ENCODE measurements around the gene RELN.

The RELN gene

GRCh38 chr7:103651593-103652377 is 337.7 kb downstream of the RELN start:
- in situ Hi-C loops (cut with HindIII; ENCODE audit: low sequenced_read_pairs) = no loop called here

DNA sequence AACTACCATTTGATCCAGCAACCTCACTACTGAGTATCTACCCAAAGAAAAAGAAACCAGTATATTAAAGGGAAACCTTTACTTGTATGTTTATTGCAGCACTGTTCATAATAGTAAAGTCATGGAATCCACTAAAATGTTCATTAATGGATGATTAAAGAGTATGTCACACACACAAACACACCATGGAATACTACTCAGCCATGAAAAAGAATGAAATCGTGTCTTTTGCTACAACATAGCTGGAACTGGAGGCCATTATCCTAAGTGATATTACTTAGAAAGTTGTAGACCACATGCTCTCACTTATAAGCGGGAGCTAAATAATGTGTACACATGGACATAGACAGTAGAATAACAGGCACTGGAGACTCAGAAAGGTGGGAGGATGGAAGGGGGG is 340.4 kb downstream of the RELN start:
- in situ Hi-C loops (cut with HindIII; ENCODE audit: low sequenced_read_pairs) = no loop called here

- in situ Hi-C loops (cut with HindIII; ENCODE audit: low sequenced_read_pairs) = no loop called here
Measured at GRCh38 chr7:103648135-103648534, 341.3 kb downstream of the RELN start.

- in situ Hi-C loops (cut with HindIII; ENCODE audit: low sequenced_read_pairs) = no loop called here
Measured at GRCh38 chr7:103644319-103644718, 345.1 kb downstream of the RELN start.

GRCh38 chr7:103640031-103640779 is 349.3 kb downstream of the RELN start:
- in situ Hi-C loops (cut with HindIII; ENCODE audit: low sequenced_read_pairs) = no loop called here

- in situ Hi-C loops (cut with HindIII; ENCODE audit: low sequenced_read_pairs) = no loop called here
Measured at GRCh38 chr7:103637726-103638125, 351.7 kb downstream of the RELN start.

DNA sequence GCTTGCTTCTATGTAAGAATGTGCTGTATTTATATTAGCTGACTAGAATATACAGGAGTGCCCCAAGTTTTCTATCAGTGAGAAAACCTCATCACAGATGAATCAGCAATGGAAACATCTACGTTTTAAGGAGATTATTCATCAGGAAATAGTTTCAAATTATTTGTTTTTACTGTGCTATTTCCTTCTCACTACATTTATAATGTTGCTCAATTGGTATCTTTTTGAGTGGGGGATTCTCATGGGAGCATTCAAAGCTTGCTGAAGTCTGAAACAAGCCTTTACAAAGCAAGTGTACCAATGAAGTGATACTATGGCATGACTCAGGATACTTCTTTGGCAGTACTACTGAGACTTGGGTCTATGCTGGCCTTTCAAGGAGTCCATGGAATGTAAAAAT is 352.4 kb downstream of the RELN start:
- in situ Hi-C loops (cut with HindIII; ENCODE audit: low sequenced_read_pairs) = no loop called here

GRCh38 chr7:103636153-103636552 is 353.3 kb downstream of the RELN start:
- in situ Hi-C loops (cut with HindIII; ENCODE audit: low sequenced_read_pairs) = no loop called here

- in situ Hi-C loops (cut with HindIII; ENCODE audit: low sequenced_read_pairs) = no loop called here
Measured at GRCh38 chr7:103632972-103633371, 356.5 kb downstream of the RELN start.

DNA sequence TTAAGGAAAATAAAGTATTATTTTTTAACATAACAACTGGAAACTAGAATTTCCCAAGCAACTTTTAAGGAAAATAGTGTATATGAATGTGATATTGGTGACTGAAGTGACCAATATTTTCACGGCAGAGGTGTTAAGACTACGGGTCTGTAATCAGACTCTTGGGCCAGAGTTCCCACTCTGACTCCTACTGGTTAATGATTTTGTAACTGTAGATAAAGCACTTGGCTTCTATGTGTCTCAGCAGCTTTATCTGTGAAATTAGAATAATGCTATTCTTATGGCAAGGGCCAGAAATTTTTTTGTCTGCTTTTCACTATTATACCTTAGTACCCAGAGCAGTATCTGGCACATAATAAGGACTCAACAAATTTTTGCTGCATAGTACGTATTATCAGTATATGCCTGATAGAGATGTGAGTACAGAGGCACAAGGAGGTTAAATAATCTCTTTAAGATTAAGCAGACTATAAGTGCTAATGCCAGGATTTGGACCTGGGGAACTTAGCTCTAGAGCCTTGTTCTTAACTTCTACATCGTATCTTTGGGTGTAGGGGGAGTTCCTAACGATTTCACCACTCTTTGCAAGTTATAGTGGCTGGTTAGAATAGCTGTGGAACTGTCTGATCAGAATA is 357.3 kb downstream of the RELN start:
- in situ Hi-C loops (cut with HindIII; ENCODE audit: low sequenced_read_pairs) = no loop called here

- in situ Hi-C loops (cut with HindIII; ENCODE audit: low sequenced_read_pairs) = no loop called here
Measured at GRCh38 chr7:103630318-103630717, 359.1 kb downstream of the RELN start.

DNA sequence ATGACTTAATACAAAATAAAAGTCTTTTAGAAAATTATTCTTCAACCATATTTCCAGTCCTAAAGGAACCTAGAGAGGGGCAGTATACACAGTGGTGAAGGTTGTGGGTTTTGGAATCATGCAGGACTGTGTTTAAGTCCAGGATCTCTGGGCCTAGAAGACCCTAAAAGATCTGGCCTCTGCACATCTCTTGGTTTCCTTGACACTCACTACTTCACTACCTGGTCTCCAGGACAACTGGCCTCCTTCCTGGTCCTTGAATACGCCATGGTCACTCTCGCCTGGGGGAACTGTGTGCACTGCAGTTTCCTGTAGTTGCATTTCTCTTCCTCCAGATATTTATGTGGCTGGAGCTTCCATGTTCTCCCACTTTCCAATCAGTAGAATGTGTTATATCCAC is 360.7 kb downstream of the RELN start:
- in situ Hi-C loops (cut with HindIII; ENCODE audit: low sequenced_read_pairs) = no loop called here

DNA sequence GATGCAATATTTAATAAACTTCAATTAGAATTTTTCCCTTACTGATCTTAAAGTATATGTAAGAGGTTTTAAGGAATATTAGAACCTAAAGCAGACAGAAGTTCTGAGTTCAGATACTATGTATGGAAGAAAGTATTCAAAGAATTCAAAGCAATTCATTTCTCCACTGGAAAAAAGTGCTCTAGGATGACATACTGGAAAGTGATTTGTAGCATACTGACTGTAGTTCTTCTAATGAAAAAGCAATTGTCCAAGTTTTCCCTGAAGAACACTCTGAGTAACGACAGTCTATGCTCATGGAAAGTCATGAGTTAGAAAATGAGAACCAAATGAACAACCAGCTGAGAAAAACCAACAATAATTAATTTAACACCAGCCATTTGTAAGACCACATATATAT is 362.7 kb downstream of the RELN start:
- in situ Hi-C loops (cut with HindIII; ENCODE audit: low sequenced_read_pairs) = no loop called here

GRCh38 chr7:103622274-103622673 is 367.2 kb downstream of the RELN start:
- in situ Hi-C loops (cut with HindIII; ENCODE audit: low sequenced_read_pairs) = no loop called here

DNA sequence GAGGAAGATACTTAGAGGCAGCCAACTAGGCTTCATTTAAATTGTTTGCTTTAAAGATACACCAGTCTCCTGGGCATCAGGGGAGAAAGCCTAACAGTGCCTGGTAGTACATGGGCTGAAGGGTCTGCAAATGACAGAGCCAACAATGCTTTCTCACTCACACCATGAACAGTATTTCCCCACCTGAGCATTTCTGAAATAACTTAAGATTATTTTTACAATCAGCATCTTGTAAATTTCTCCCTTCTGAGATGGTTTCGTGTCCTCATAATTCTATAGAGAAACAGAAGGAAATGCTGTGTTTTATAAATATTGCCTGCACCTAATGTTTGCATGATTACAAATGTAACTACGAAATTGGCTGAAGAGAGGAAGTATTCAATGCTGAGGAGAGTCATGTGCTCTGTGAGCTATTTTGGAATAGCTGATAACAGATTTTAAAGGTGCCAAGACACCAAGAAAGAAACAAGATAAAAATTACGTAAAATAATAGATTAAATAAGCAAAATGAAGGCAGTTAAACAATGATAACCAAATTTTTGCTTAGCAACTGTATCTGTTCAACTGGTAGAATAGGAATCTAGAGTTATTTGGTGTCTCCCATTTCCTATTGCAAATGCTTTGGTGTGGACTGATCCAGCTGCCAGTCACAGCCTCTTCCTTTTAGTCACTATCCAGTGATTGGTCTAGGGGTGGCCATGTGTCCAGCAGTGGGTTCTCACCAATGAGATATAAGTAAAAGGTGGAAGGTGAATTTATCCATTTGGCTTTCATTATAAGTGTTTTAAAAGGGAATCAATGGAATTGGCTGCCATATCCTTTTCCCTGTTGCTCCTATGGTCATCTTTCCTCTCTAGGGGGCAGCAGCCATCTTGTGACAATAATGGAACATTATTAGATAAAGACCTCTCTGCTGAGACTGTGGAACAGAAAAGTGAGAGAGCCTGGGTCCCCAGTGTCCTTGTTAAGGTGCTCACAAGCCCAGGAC is 375.5 kb downstream of the RELN start:
- in situ Hi-C loops (cut with HindIII; ENCODE audit: low sequenced_read_pairs) = no loop called here

- in situ Hi-C loops (cut with HindIII; ENCODE audit: low sequenced_read_pairs) = no loop called here
Measured at GRCh38 chr7:103609778-103610177, 379.7 kb downstream of the RELN start.

GRCh38 chr7:103605640-103606039 is 383.8 kb downstream of the RELN start:
- in situ Hi-C loops (cut with HindIII; ENCODE audit: low sequenced_read_pairs) = no loop called here

DNA sequence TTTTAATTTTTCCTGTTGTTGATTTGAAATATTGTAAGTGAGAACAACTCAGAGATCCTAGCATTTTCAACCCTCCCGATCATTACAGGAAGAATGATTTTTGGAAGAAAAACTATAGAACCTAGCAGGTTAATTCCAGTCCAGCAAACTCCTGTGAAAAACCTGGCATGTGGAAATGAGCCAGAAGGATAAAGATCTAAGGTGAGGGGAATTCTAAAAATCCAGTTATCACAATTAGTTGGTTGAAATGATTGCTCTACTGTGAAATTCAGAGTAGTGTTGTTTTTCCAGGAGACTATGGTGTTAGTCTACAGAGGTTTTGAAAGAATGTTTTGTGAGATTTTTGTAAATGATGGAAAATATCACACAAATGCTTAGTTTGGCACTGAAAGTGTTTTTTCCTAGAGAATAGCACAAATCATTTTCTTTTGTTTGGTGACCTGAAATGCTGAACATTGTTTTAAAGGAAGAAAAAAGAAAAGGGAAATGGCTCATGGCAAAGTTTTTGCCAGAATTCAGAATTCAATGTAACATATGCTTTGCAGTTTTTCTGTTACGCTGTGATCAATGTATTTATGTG is 391.0 kb downstream of the RELN start:
- in situ Hi-C loops (cut with HindIII; ENCODE audit: low sequenced_read_pairs) = no loop called here

GRCh38 chr7:103597606-103598005 is 391.9 kb downstream of the RELN start:
- in situ Hi-C loops (cut with HindIII; ENCODE audit: low sequenced_read_pairs) = no loop called here

GRCh38 chr7:103594186-103594585 is 395.3 kb downstream of the RELN start:
- in situ Hi-C loops (cut with HindIII; ENCODE audit: low sequenced_read_pairs) = no loop called here
